ENCODE data around the gene EPB41L2.

Gene EPB41L2

GRCh38 chr6:130796313-130796905, 266.6 kb downstream of the EPB41L2 start:
- Histone ChIP-seq H4K20me1 (no peaks in the 10 kb centered on the region), H3K27ac (no peak overlapping the region), H3K27me3 (no peaks in the 10 kb centered on the region), H3K4me2 (no peak overlapping the region), H3K9ac (no peak overlapping the region), H3K4me3 (no peak overlapping the region), H3K36me3 (no peaks in the 10 kb centered on the region), H3K9me3 (replicated peaks in 1 of 11) (peaks cover 11 to 30% (median 19%) of the 10 kb centered on the region in 11 experiments), H3K4me1 (no peaks in the 10 kb centered on the region)
- TF ChIP-seq Cebpa-rat (IDR thresholded peaks at IDR 0.05) = no peak

DNA sequence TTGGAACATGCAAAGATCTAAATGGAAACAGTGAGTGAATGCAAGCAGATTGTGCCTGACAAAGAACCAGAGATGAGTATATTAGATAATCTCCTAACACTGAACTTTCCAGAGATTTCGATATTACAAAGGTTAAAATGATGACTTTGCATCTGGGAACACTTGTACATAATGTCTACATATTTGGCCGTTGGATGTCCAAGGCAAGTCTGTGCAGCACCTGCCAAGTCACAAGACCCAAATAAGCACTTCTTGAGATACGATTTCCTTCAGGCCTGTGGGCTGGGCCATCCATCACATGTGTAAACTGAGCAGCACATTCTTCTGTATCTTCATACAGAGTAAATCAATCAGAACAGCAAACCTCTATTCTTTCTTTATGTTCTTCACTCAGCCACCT, 268.3 kb downstream of the EPB41L2 start:
- H3K9me3 ChIP-seq (replicated peaks in 1 of 11) = peaks cover 0 to 17% (median 8%) of the 10 kb centered on the region in 11 experiments; a peak in 9 of 22 replicates
- no peaks in the 10 kb centered on the region for H3K4me1 ChIP-seq
- no peaks in the 10 kb centered on the region for H3K36me3 ChIP-seq
- H3K4me2 ChIP-seq = no peak overlapping the region
- H3K9ac ChIP-seq = no peak overlapping the region
- TF ChIP-seq Cebpa-rat (IDR thresholded peaks at IDR 0.05) = no peak
- no peak overlapping the region for H3K27ac ChIP-seq
- no peak overlapping the region for H3K4me3 ChIP-seq
- no peaks in the 10 kb centered on the region for H3K27me3 ChIP-seq
- no peaks in the 10 kb centered on the region for H4K20me1 ChIP-seq

GRCh38 chr6:130794010-130794697, 268.9 kb downstream of the EPB41L2 start:
- H3K27me3 ChIP-seq = no peaks in the 10 kb centered on the region
- no peaks in the 10 kb centered on the region for H4K20me1 ChIP-seq
- no peak overlapping the region for H3K9ac ChIP-seq
- H3K9me3 ChIP-seq (replicated peaks in 1 of 11) = peaks cover 0 to 13% (median 6%) of the 10 kb centered on the region in 11 experiments; a peak in 9 of 22 replicates
- H3K4me3 ChIP-seq = no peak overlapping the region
- no peak overlapping the region for H3K27ac ChIP-seq
- TF ChIP-seq Cebpa-rat (IDR thresholded peaks at IDR 0.05) = no peak
- no peak overlapping the region for H3K4me2 ChIP-seq
- no peaks in the 10 kb centered on the region for H3K4me1 ChIP-seq
- H3K36me3 ChIP-seq = no peaks in the 10 kb centered on the region

Data from BLaER1 treated with 17β-estradiol and CSF1 and Interleukin-3, amounts not matched to agents 10 nM and 100 nM (cell line).